Measurements from ENCODE around the gene PGR. TPM values are rescaled to one million over a fixed set of nuclear protein-coding genes. Genes with fewer than 3 reads are reported as not detected.

Gene PGR
- total RNA-seq, 2 experiments from 2014 or later, result not detected

DNA sequence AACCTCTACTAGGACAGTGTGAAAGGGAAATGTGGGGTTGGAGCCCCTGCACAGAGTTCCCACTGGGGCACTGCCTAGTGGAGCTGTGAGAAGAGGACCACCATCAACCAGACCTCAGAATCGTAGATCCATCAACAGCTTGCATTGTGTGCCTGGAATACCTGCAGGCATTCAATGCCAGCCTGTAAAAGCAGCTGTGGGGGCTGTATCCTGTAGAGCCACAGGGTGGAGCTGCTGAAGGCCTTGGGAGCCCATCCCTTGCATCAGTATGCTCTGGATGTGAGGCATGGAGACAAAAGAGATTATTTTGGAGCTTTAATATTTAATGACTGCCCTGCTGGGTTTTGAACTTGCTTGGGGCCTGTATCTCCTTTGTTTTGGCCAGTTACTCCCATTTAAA is 46.3 kb downstream of the PGR start:
- TF ChIP-seq, protein P1, sequence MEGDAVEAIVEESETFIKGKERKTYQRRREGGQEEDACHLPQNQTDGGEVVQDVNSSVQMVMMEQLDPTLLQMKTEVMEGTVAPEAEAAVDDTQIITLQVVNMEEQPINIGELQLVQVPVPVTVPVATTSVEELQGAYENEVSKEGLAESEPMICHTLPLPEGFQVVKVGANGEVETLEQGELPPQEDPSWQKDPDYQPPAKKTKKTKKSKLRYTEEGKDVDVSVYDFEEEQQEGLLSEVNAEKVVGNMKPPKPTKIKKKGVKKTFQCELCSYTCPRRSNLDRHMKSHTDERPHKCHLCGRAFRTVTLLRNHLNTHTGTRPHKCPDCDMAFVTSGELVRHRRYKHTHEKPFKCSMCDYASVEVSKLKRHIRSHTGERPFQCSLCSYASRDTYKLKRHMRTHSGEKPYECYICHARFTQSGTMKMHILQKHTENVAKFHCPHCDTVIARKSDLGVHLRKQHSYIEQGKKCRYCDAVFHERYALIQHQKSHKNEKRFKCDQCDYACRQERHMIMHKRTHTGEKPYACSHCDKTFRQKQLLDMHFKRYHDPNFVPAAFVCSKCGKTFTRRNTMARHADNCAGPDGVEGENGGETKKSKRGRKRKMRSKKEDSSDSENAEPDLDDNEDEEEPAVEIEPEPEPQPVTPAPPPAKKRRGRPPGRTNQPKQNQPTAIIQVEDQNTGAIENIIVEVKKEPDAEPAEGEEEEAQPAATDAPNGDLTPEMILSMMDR (IDR thresholded peaks at IDR 0.05), result no peak
- Mint-ChIP-seq H3K4me3 (no peak overlapping the region), H3K27ac (no peak overlapping the region), H3K27me3 (no peaks in the 10 kb centered on the region), H3K36me3 (ENCODE audit: low read depth) (no peaks in the 10 kb centered on the region), H3K9me3 (peaks cover 18% of the 10 kb centered on the region), H3K4me1 (ENCODE audit: low read depth) (no peaks in the 10 kb centered on the region)
- DNase-seq (no peak), ATAC-seq (no peak)
- CTCF ChIA-PET, result no interaction called here
- POLR2A ChIA-PET, result no interaction called here
- intact Hi-C loops (cut with micrococcal nuclease), result no loop called here

DNA sequence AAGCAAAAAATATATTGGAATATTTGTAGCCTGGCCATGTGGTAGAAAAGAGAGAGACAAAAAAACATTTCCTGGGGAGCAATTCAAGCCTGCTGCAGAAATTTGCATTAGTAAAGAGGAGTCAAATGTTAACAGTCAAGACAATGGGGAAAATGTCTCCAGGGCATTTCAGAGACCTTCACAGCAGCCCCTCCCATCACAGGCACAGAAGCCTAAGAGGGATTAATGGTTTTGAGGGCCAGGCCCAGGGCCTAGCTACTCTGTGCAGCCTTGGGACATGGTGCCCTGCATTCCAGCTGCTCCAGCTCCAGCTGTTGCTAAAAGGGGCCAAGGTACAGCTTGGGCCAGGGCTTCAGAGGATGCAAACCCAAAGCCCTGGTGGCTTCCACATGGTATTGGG is 46.8 kb downstream of the PGR start:
- intact Hi-C loops (cut with micrococcal nuclease), result no loop called here
- ATAC-seq, result no peak
- ChIA-PET POLR2A (no interaction called here), CTCF (no interaction called here)
- no peak overlapping the region for H3K27ac Mint-ChIP-seq
- DNase-seq, result no peak
- TF ChIP-seq, protein P1 (IDR thresholded peaks at IDR 0.05), result no peak
- no peaks in the 10 kb centered on the region for H3K27me3 Mint-ChIP-seq
- no peaks in the 10 kb centered on the region for H3K36me3 Mint-ChIP-seq (ENCODE audit: low read depth)
- H3K4me1 Mint-ChIP-seq (ENCODE audit: low read depth), result no peaks in the 10 kb centered on the region
- peaks cover 18% of the 10 kb centered on the region for H3K9me3 Mint-ChIP-seq
- H3K4me3 Mint-ChIP-seq, result no peak overlapping the region

DNA sequence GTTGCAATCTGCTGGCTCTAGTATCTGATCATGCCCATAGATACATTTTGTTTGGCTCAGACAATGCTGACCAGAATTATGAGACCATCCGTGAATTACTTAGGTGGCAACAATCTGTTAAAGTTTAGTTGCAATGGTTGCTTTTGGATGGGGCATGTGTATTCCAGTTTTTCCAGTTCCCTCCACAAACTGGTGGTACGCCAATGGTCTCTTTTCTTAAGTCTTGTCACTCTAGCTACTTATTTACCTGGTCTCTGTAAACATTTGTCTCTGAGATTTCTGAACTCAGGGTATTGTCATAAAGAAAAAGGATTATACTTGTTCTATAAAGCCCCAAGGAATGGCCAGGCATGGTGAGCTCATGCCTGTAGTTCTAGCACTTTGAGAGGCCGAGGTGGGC is 65.9 kb downstream of the PGR start:
- no peak for DNase-seq
- Mint-ChIP-seq H3K27me3 (no peaks in the 10 kb centered on the region), H3K9me3 (no peaks in the 10 kb centered on the region), H3K4me1 (ENCODE audit: low read depth) (no peaks in the 10 kb centered on the region), H3K27ac (no peak overlapping the region), H3K4me3 (no peak overlapping the region), H3K36me3 (ENCODE audit: low read depth) (no peaks in the 10 kb centered on the region)
- intact Hi-C loops (cut with micrococcal nuclease), result no loop called here
- ChIA-PET CTCF (no interaction called here), POLR2A (no interaction called here)
- TF ChIP-seq, protein P1 (IDR thresholded peaks at IDR 0.05), result no peak
- ATAC-seq, result no peak

DNA sequence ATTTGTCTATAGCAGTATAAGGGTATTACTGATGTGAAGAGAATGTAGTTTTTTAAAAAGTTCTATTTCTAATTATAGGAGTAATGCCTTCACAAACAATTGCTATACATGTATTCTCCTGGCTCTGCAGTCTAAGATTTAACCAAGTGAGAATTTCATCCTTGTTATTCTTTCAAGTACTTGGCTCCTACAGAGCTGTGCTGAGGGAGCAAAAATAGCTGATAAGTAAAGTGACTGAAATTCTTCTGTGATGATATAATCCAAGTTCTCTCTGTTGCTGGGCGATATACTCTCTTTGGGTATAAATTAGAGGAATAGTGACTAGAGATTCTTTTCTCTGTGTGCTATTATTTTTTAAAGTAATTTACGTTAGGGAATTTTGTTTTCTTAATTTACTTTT is 68.0 kb downstream of the PGR start:
- intact Hi-C loops (cut with micrococcal nuclease), result no loop called here
- H3K4me3 Mint-ChIP-seq, result no peak overlapping the region

DNA sequence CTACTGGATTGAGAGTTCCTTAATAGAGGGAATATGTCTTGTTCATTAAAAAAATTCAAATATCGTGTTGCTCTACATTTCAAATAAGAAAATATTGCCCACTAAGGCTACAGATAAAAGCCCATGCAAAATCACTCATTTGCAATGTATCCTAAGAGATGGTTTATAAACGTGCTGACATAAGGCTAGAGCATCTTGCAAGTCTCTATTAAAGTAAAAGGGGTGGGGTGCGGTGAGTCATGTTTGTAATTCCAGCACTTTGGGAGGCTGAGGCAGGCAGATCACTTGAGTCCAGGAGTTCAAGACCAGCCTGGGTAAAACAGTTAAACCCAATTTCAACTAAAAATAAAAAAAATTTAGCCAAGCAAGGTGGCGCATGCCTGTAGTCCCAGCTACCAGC is 70.3 kb downstream of the PGR start:
- TF ChIP-seq, protein P1 (IDR thresholded peaks at IDR 0.05), result no peak
- ATAC-seq, result no peak

More for the DNA sequence above, 68.0 kb downstream of the PGR start:
- no peaks in the 10 kb centered on the region for H3K27me3 Mint-ChIP-seq
- ATAC-seq, result no peak
- no peaks in the 10 kb centered on the region for H3K9me3 Mint-ChIP-seq
- no peaks in the 10 kb centered on the region for H3K4me1 Mint-ChIP-seq (ENCODE audit: low read depth)
- ChIA-PET POLR2A (no interaction called here), CTCF (no interaction called here)
- no peaks in the 10 kb centered on the region for H3K36me3 Mint-ChIP-seq (ENCODE audit: low read depth)
- H3K27ac Mint-ChIP-seq, result no peak overlapping the region
- DNase-seq, result no peak
- TF ChIP-seq, protein P1 (IDR thresholded peaks at IDR 0.05), result no peak

More for the DNA sequence above, 70.3 kb downstream of the PGR start:
- H3K27ac Mint-ChIP-seq, result no peak overlapping the region
- no peak overlapping the region for H3K4me3 Mint-ChIP-seq
- no peaks in the 10 kb centered on the region for H3K27me3 Mint-ChIP-seq
- no peaks in the 10 kb centered on the region for H3K9me3 Mint-ChIP-seq
- intact Hi-C loops (cut with micrococcal nuclease), result no loop called here
- H3K36me3 Mint-ChIP-seq (ENCODE audit: low read depth), result no peaks in the 10 kb centered on the region
- ChIA-PET CTCF (no interaction called here), POLR2A (no interaction called here)
- no peak for DNase-seq
- H3K4me1 Mint-ChIP-seq (ENCODE audit: low read depth), result no peaks in the 10 kb centered on the region

All from activated CD8-positive, alpha-beta T cell treated with anti-CD3 and anti-CD28 coated beads for 36 hours (primary cell).